OCI-M1 (cell line): ENCODE results near the gene LIPF.
"Not testable (repeated sequence)": the region's sequence is repeated elsewhere in the genome, so short reads cannot be mapped to it uniquely, and the experiment has no call there.

Experiments
- DNase-seq: peaks from one replicate; lab custom pipeline; 2025; lab: John Stamatoyannopoulos, UW

The LIPF gene

GRCh38 chr10:88676283-88677060, 12.2 kb downstream of the LIPF start:
- DNase-seq: peak; percentile 33

GRCh38 chr10:88680958-88681357, 16.7 kb downstream of the LIPF start:
- DNase-seq: no peak

DNA sequence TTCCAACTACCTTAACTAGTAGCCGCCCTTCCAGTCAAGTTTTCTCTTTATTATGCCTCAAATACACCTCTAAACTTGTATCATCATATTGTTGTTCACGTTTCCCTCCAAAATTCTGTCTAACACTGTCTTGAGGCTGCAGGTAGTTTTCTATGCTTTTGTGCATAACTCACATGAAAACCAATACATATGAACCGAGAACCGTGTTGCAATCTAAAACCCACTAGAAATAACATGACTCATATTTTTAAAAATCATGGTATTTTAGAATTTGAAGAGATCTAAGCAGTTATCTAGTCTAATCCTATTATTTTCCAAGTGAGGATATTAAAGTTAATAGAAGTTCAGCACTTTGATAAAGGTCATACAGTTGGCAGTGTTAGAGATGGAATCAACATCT, 18.2 kb downstream of the LIPF start:
- no peak for DNase-seq

DNA sequence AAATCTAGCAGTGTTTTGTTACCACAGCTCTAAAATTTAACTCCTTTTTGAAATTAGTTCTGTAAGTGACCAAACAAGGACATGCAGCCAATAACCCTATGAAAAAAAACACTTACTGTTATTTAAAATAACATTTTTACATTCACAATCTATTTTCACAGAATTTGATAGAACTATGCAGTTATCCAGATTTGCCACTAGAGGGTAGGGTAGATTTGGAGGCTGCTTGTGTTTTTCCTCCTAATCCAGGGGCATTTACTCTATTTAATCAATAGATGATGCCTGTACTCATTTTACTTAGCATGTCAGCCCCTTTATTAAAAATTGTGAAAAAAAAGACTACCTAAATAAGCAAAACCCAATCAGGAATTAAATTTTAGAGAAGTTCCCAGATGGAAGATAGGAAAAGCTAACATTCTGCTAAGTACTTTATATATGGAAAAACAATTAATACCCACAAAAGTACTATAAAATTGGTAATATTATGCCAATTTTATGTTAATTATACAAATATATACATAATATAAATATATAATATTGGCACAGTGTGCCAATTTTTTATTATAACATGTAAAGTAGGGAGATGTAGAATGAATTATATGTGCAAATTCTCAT, 23.7 kb downstream of the LIPF start:
- peak; percentile 53 for DNase-seq

- DNase-seq: no peak
These were observed 25.1 kb downstream of the LIPF start for GRCh38 chr10:88689366-88689765.

GRCh38 chr10:88693392-88694020, 29.3 kb downstream of the LIPF start:
- peak; percentile 62 for DNase-seq

DNA sequence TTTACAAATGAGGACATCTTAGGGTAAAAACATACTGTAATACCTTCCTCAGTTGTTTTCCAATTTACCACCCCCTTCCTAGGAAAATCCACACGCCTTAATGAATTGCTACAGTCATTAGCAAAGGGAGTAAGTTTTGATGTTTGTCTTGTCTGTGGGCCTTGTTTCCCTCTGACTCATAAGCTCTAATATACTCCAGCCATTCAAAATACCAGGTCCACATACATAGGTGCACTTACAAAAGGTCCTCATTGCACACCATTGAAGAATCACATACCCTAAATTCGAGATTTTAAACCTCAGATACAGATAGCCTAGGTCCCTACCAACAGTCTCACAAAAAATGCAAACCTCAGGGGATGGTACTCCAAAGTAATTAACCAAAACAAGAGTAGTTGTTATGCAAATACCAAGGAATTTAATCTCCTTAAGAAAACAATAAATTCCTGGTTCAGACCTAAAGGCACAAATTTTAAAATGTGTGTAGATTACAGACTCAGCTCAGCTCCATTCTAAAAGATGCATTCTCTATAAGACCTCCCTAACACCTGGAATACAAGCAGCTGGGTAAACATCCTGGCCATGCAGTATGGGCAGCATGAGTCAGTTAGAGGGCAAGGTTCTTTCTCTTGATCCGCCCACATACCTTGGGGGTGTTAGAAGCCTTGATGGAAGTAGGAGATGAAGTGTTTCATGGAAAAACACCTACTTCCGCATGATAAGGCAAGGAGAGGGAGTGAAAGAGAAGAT, 38.8 kb downstream of the LIPF start:
- DNase-seq: no peak

- DNase-seq: no peak
These were observed 41.7 kb downstream of the LIPF start, which contains the start of gene LIPK for GRCh38 chr10:88705958-88706357. LIPK (plus strand) TSS chr10:88706249; CDS start chr10:88724544, 18,295 bp downstream.

DNA sequence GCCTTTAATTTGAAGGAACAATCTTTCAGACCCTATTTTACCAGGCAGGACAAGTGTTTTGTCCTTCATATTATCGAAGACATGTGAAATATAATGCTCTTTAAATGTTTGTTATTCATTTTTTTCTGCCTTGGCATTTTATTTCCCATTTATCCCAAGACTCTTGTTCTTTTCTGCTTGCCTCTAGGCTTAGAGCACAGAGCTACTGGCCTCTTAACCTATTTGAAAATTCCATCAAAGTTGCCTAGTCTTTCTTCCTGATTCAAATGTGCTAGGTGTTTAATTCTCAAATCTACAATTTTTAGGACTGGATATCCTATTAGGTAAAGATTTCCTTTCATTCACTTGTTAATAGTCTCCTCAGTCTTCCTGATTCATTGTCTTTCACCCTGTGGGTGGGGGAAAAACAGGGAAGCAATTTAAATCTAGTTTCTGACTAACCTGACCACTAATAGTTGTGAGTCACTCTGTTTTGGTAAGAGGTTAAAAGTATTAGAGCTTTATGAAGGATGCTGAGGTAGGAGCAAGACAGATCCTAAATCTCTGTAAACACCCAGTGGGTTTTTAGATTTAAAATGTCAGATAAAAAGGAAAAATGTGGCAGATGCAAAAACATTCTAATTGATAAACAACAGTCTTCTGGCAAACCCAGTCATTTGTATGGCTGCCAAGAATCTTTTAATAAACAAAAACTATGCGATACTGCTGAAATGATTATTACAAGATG, 43.4 kb downstream of the LIPF start:
- no peak for DNase-seq

DNA sequence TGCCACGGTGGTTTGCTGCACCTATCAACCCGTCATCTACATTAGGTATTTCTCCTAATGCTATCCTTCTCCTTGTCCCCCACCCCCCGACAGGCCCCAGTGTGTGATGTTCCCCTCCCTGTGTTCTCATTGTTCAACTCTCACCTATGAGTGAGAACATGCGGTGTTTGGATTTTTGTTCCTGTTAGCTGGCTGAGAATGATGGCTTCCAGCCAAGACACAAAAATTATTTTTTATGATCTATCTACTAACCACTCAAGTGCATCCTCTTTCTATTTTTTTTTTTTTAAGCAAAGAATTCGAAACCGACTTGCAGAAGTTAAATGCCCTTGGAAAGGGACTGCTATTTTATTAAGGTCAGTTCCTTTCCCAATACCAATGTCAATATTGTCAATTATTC, 45.1 kb downstream of the LIPF start:
- DNase-seq: not testable (repeated sequence)

GRCh38 chr10:88715517-88715916, 51.3 kb downstream of the LIPF start:
- no peak for DNase-seq

DNA sequence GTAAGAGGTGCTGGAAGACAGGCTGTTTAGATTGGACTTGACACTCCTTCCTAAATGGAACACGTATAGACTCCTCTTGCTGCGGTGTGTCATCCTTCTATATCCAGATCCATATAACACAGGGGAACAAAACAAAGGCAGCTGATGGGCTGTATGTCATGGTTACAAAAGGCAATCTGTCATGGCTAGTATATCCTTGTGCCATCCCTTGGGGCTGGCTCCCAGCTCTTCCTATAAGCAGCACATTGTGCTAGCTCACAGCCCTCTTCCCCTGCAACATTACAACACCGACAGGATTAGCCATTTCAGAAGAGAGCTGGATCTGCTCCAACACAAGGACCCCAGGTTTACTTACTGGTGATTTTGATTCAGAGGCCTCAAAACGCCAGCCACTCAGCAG, 57.1 kb downstream of the LIPF start:
- no peak for DNase-seq

GRCh38 chr10:88725798-88726197, 61.6 kb downstream of the LIPF start:
- DNase-seq: peak; percentile 94

GRCh38 chr10:88728107-88728763, 64.0 kb downstream of the LIPF start:
- DNase-seq: peak; percentile 88
